ENCODE measurements around the gene TPTE. TPM values are rescaled to one million over a fixed set of nuclear protein-coding genes. Genes with fewer than 3 reads are reported as not detected.
"Not testable (repeated sequence)": the region's sequence is repeated elsewhere in the genome, so short reads cannot be mapped to it uniquely, and the experiment has no call there.

TPTE gene
- not detected for total RNA-seq

- H3K4me3 ChIP-seq: no peak within 1 kb of the TSS
- DNase-seq (ENCODE audit: low spot score) (no peak), ATAC-seq (ENCODE audit: insufficient number of reproducible peaks, low FRiP score, low read depth) (no peak)
- H3K4me1 ChIP-seq (ENCODE audit: control insufficient read depth in 1 of 2, low read depth in 2 of 2): no peaks in the 10 kb centered on the region
- no peaks in the 10 kb centered on the region for H3K27me3 ChIP-seq (replicated peaks; ENCODE audit: insufficient read depth)
- no peak within 1 kb of the TSS for H3K27ac ChIP-seq
- H3K36me3 ChIP-seq: no peaks in the 10 kb centered on the region
- TF ChIP-seq CTCF (IDR thresholded peaks at IDR 0.05): no peak
- peaks cover 3% of the 10 kb centered on the region for H3K9me3 ChIP-seq
Measured at GRCh38 chr21:10521091-10521598, at the start of gene TPTE. Gene TPTE (plus strand): TSS chr21:10521583. CDS start chr21:10538724, 17,141 bp downstream.

DNA sequence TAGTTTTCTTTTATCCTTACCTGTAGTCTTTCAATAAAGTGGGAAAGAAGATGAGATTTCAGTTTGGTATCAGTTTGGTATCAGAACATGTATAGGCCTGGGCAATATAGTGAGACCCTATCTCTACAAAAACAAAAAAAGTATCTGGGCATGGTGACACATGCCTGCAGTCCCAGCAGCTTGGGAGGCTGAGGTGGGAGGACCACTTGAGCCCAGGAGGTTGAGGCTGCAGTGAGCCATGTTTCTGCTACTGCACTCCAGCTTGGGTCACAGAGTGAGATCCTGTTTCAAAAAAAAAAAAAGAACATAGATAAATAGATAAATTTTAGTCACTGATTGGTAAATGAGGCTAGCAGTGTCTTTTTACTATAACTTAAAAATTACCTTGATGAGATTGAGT, 49.4 kb upstream of the TPTE start:
- H3K4me1 ChIP-seq (ENCODE audit: control insufficient read depth in 1 of 2, low read depth in 2 of 2); DNase-seq (ENCODE audit: low spot score); H3K27ac ChIP-seq; H3K36me3 ChIP-seq; H3K9me3 ChIP-seq; H3K4me3 ChIP-seq; H3K27me3 ChIP-seq (replicated peaks; ENCODE audit: insufficient read depth); ATAC-seq (ENCODE audit: insufficient number of reproducible peaks, low FRiP score, low read depth): not testable (repeated sequence)

- not testable (repeated sequence) for H3K27me3 ChIP-seq (replicated peaks; ENCODE audit: insufficient read depth); H3K4me1 ChIP-seq (ENCODE audit: control insufficient read depth in 1 of 2, low read depth in 2 of 2); H3K27ac ChIP-seq; ATAC-seq (ENCODE audit: insufficient number of reproducible peaks, low FRiP score, low read depth); DNase-seq (ENCODE audit: low spot score); H3K4me3 ChIP-seq; H3K9me3 ChIP-seq; H3K36me3 ChIP-seq
Measured at GRCh38 chr21:10477794-10478193, 43.6 kb upstream of the TPTE start.

GRCh38 chr21:10479875-10480274, 41.5 kb upstream of the TPTE start:
- H3K27me3 ChIP-seq (replicated peaks; ENCODE audit: insufficient read depth); DNase-seq (ENCODE audit: low spot score); H3K9me3 ChIP-seq; H3K4me1 ChIP-seq (ENCODE audit: control insufficient read depth in 1 of 2, low read depth in 2 of 2); H3K27ac ChIP-seq; ATAC-seq (ENCODE audit: insufficient number of reproducible peaks, low FRiP score, low read depth); H3K36me3 ChIP-seq; H3K4me3 ChIP-seq: not testable (repeated sequence)

DNA sequence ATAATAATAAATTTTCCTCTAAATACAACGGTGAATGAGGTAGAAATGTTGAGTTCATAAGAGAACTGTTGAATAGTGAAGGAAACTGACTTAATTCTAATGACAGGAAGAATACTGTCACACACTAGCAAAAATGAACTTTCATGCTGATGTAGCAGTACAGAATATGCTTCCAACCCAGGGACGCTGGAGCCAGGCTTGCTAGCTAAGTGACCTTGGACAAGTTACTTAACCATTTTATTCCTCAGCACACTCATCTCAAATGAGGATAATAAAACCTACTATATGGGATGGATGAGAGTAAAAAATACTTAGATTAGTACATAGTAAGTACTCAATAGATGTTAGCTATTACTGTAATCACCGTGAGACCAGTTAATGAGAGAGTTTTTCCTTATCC, 36.5 kb upstream of the TPTE start:
- H3K4me3 ChIP-seq; ATAC-seq (ENCODE audit: insufficient number of reproducible peaks, low FRiP score, low read depth); DNase-seq (ENCODE audit: low spot score): not testable (repeated sequence)

GRCh38 chr21:10490453-10490852, 30.9 kb upstream of the TPTE start:
- not testable (repeated sequence) for H3K27me3 ChIP-seq (replicated peaks; ENCODE audit: insufficient read depth)

More for the DNA sequence above, 36.5 kb upstream of the TPTE start:
- H3K27me3 ChIP-seq (replicated peaks; ENCODE audit: insufficient read depth); H3K36me3 ChIP-seq; H3K4me1 ChIP-seq (ENCODE audit: control insufficient read depth in 1 of 2, low read depth in 2 of 2); H3K27ac ChIP-seq; H3K9me3 ChIP-seq: not testable (repeated sequence)

GRCh38 chr21:10511116-10511515, 10.3 kb upstream of the TPTE start:
- H3K27me3 ChIP-seq (replicated peaks; ENCODE audit: insufficient read depth): no peaks in the 10 kb centered on the region
- no peak overlapping the region for H3K4me3 ChIP-seq
- TF ChIP-seq CTCF (IDR thresholded peaks at IDR 0.05): no peak
- no peak overlapping the region for H3K27ac ChIP-seq
- no peak for ATAC-seq (ENCODE audit: insufficient number of reproducible peaks, low FRiP score, low read depth)
- H3K4me1 ChIP-seq (ENCODE audit: control insufficient read depth in 1 of 2, low read depth in 2 of 2): no peaks in the 10 kb centered on the region
- no peaks in the 10 kb centered on the region for H3K36me3 ChIP-seq
- no peak for DNase-seq (ENCODE audit: low spot score)
- no peaks in the 10 kb centered on the region for H3K9me3 ChIP-seq

More at GRCh38 chr21:10490453-10490852, 30.9 kb upstream of the TPTE start:
- H3K4me1 ChIP-seq (ENCODE audit: control insufficient read depth in 1 of 2, low read depth in 2 of 2); H3K27ac ChIP-seq; DNase-seq (ENCODE audit: low spot score); H3K9me3 ChIP-seq; H3K4me3 ChIP-seq; H3K36me3 ChIP-seq; ATAC-seq (ENCODE audit: insufficient number of reproducible peaks, low FRiP score, low read depth): not testable (repeated sequence)

DNA sequence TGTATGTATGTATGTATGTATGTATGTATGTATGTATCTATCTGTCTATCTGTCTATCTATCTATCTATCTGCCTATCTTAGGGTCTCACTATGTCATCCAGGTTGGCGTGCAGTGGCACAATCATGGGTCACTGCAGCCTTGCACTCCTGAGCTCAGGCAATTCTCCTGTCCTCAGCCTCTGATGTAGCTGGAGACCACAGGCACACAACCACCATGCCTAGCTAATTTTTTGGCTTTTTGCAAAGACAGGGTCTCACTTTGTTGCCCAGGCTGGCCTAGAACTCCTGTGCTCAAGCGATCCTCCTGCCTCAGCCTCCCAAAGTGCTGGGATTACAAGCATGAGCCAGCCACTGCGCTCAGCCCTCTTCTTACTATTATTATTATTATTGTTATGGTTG, 4.5 kb upstream of the TPTE start:
- not testable (repeated sequence) for H3K36me3 ChIP-seq; H3K4me3 ChIP-seq; H3K9me3 ChIP-seq; DNase-seq (ENCODE audit: low spot score); ATAC-seq (ENCODE audit: insufficient number of reproducible peaks, low FRiP score, low read depth); H3K4me1 ChIP-seq (ENCODE audit: control insufficient read depth in 1 of 2, low read depth in 2 of 2); H3K27me3 ChIP-seq (replicated peaks; ENCODE audit: insufficient read depth); H3K27ac ChIP-seq

DNA sequence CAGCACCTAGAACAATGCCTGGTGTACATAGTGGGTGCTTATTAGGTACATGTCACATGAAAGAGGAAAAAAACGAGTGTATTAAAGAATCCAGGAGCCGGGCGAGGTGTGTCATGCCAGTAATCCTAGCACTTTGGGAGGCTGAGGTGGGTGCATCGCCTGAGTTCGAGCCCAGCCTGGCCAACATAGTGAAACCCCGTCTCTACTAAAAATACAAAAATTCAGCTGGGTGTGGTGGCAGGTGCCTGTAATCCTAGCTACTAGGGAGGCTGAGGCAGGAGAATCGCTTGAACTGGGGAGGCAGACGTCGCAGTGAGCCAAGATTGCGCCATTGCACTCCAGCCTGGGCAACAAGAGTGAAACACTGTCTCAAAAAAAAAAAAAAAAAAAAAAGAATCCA, 3.5 kb upstream of the TPTE start:
- not testable (repeated sequence) for H3K36me3 ChIP-seq; H3K4me1 ChIP-seq (ENCODE audit: control insufficient read depth in 1 of 2, low read depth in 2 of 2); DNase-seq (ENCODE audit: low spot score); H3K27me3 ChIP-seq (replicated peaks; ENCODE audit: insufficient read depth); H3K4me3 ChIP-seq; ATAC-seq (ENCODE audit: insufficient number of reproducible peaks, low FRiP score, low read depth); H3K27ac ChIP-seq; H3K9me3 ChIP-seq

DNA sequence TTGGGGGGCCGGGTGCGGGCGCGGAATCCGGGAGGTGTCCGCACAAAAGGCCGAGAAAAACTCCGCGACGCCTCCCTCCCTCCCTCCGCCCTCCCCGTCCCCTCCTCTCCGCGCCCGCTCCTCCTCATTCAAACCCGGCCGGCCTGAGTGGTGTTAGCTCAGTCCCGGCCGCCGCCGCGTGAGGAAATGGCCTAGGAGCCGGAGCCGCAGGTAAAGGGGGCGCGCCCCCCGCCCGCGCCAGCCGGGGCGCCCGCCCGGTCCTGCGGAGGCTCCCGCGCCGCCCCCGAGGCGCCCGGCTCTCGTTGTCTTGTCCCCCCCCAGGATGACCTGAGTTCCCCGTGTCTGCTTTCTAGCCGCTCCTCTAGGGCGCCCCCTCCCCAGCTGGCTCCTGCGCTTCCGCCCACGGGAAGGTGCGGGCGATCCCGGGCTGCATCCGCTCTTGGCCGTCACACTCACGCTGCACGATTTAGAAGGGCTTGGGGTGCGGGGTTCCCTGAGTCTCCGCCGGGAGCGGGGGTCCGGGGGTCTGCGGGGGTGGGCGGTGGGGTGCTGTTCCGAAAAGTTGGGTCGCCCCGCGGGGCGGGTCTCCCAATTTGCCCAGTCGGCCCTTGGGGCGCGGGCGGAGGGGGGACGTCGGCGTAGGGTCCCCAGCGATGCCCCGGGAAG, 585 bp downstream of the TPTE start:
- H3K27ac ChIP-seq; H3K4me3 ChIP-seq; DNase-seq (ENCODE audit: low spot score); H3K36me3 ChIP-seq; ATAC-seq (ENCODE audit: insufficient number of reproducible peaks, low FRiP score, low read depth); H3K9me3 ChIP-seq; H3K4me1 ChIP-seq (ENCODE audit: control insufficient read depth in 1 of 2, low read depth in 2 of 2); H3K27me3 ChIP-seq (replicated peaks; ENCODE audit: insufficient read depth): not testable (repeated sequence)
